GM19238 (cell line): ENCODE data around the gene DDIT4.
"Not testable (repeated sequence)": the region's sequence is repeated elsewhere in the genome, so short reads cannot be mapped to it uniquely, and the experiment has no call there.

Experiments
- DNase-seq: peaks from one replicate; pipeline ENCODE4 v3.0.0; 2011; ENCODE audit warnings: low spot score; ENCODE audit not compliant: insufficient read length

DDIT4 gene

GRCh38 chr10:72267381-72267780 lies 6.3 kb upstream of the DDIT4 start:
- DNase-seq: no peak

GRCh38 chr10:72267819-72268399 lies 5.8 kb upstream of the DDIT4 start:
- DNase-seq: no peak

- DNase-seq: not testable (repeated sequence)
These were observed 5.1 kb upstream of the DDIT4 start for GRCh38 chr10:72268475-72269200.

GRCh38 chr10:72270607-72271281 lies 3.0 kb upstream of the DDIT4 start:
- DNase-seq: no peak

- peak; percentile 72 for DNase-seq
These were observed 875 bp upstream of the DDIT4 start for GRCh38 chr10:72272689-72273409.

- no peak for DNase-seq
These were observed 547 bp downstream of the DDIT4 start for GRCh38 chr10:72274213-72274729.

- no peak for DNase-seq
These were observed 1.1 kb downstream of the DDIT4 start for GRCh38 chr10:72274730-72275350.

- DNase-seq: no peak
These were observed 1.8 kb downstream of the DDIT4 start for GRCh38 chr10:72275351-72276012.

- no peak for DNase-seq
These were observed 2.3 kb downstream of the DDIT4 start for GRCh38 chr10:72276013-72276387.

GRCh38 chr10:72276421-72277339 lies 3.0 kb downstream of the DDIT4 start:
- DNase-seq: no peak

- DNase-seq: no peak
These were observed 3.7 kb downstream of the DDIT4 start for GRCh38 chr10:72277340-72277995.

GRCh38 chr10:72277996-72278667 lies 4.4 kb downstream of the DDIT4 start:
- DNase-seq: no peak

GRCh38 chr10:72278668-72279393 lies 5.1 kb downstream of the DDIT4 start:
- DNase-seq: no peak

- not testable (repeated sequence) for DNase-seq
These were observed 5.9 kb downstream of the DDIT4 start for GRCh38 chr10:72279587-72279986.

- DNase-seq: no peak
These were observed 9.4 kb downstream of the DDIT4 start for GRCh38 chr10:72283131-72283530.

- no peak for DNase-seq
These were observed 12.3 kb downstream of the DDIT4 start for GRCh38 chr10:72285972-72286521.

- DNase-seq: no peak
These were observed 17.4 kb downstream of the DDIT4 start for GRCh38 chr10:72291019-72291532.
